Measurements from ENCODE around the gene KATNIP.

The KATNIP gene

GRCh38 chr16:27549746-27550581 is at the start of gene KATNIP, which contains the start of gene GTF3C1:
KATNIP (plus strand) TSS chr16:27550144; CDS start chr16:27550171, 27 bp downstream.
GTF3C1 (minus strand) TSS chr16:27549913; CDS start chr16:27549890, 23 bp downstream.
- DNase-seq = peak; percentile 100

GRCh38 chr16:27500801-27501200 is 49.1 kb upstream of the KATNIP start:
- DNase-seq = no peak

DNA sequence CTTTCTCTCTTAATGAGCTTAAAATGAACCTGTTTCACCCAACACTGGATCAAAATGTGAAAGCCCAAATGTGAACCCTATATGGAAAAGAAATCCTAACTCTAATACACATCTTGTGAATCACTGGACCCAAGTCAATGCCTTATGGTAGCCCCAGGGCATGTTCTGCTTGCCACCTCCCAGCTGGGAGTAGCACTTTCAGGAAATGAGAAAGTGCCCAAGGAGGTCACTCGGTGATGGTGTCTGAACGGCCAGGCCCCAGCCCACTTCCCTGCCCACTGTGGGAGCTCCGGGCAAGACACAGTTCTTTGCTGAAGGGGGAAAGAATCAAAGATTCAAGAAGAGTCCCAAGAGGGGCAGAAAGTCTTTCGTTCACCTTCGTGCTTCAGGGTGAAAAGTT is 46.3 kb upstream of the KATNIP start:
- DNase-seq = no peak

DNA sequence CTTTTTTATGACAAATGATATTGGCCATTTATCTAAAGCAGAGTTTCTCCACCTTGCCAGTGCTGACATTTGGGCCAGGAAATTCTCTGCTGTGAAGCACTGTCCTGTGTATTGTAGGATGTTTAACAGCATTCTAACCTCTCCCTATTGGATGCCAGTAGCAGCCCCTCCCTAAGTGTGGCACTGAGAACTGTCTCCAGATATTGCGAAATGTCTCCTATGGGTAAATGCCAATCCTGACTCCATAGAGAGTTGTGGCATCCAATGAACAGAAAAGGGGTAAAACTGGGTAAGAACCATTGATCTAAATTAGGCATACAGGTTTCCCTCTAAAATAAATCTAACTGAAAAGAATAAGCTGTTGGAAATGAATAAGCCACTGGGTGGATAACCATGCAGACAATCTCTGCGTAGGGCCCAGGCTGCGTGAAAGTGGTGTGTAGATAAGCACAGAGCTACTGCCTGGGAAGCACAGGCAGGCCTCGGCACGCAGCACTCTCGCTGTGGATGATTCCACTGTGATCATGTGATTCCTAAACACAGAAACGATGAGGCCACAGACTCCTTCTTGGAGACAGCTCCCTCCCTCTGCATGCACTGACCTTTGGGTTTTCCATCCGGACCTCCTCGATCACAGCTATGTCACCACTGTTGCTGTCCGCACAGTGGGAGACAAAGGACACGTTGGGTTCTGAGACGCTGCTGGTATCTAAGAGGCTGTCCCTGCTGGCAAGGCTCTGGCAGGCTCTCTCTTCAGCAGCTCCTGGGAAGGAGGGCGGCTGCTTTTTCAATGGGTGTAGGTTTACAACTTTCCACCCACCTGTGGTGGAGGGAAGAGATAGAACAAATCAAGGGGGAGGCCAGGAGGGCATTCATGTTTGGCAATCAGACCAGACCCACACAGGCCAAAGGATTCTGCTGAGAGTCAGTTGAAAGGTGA is 44.4 kb upstream of the KATNIP start:
- no peak for DNase-seq

- DNase-seq = no peak
Observed at GRCh38 chr16:27506771-27507170, 43.2 kb upstream of the KATNIP start.

DNA sequence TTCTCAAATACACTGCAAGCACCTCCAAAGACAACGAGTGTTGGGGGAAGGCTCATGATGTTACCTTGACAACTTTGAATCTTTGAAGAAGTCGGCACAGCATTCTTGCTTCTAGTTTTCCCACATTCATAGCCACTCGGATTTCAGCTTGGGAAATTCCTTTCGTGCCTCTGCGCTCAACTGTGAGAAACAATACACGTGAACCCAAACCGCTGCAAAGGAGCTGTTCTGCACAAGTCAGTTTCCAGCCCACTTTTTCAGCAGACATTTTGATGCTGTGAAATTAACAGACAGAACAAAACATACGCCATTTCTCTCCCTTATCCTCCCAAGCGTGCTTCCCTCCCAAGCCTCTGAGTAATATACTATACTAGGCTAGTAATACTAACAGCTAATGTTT is 41.5 kb upstream of the KATNIP start:
- no peak for DNase-seq

GRCh38 chr16:27511657-27512448 is 38.1 kb upstream of the KATNIP start:
- no peak for DNase-seq

DNA sequence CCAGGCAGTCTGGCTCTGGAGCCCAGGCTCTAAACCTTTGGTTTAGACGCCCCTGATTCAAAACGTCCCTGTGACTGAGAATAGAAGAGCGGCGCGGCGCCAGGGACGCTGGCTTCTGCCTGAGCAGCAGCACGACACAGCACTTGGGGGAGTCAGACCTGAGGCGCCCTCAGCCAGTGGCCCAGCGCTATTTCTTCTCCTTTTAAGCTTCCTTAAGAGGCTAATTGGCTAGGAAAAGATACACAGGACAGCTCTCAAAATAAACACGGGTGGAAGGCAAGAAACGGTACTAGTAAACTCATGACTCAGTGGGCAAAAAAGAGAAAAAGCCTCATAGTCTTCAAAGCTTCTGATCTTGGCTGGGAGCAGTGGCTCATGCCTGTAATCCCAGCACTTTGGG is 35.1 kb upstream of the KATNIP start:
- DNase-seq = no peak

DNA sequence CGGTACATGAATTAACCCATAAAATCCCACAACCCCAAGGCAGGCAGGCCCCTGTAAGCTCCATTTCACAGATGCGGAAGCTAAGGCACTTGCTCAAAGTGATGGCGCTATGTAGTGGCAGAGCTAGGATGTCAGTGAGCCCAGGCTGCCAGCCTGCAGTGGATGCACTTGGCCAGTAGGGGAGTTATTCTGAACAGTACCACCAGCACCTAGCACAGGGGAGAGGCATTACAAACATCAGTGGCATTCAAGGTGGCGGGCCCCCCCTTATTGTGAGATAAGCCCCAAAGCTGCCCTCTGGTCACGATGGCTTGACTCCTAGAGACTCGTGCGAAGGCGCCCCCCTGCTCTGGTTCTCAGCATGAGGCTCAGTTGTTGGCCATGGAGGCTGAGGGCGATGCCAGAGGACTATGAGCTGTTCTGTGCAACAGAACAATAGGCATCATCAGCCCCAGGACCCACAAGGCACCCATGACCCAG is 34.0 kb upstream of the KATNIP start:
- DNase-seq = peak; percentile 50

DNA sequence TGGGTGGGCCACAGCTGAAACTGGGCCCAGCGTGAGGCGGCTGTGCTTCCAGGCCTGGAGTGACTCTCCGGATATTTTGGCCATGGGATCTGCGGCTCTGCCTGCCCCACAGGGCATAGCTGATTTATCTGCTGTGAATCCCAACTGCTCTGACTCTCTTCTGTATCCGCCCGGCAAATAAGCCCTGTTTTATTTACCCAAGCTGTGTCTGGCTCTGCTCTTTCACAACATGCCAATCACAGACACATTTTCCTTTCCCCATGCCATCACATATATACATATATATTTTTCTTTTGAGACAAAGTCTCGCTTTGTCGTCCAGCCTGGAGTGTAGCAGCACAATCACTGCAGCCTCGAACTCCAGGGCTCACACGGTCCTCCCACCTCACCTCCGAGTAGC is 33.6 kb upstream of the KATNIP start:
- no peak for DNase-seq

DNA sequence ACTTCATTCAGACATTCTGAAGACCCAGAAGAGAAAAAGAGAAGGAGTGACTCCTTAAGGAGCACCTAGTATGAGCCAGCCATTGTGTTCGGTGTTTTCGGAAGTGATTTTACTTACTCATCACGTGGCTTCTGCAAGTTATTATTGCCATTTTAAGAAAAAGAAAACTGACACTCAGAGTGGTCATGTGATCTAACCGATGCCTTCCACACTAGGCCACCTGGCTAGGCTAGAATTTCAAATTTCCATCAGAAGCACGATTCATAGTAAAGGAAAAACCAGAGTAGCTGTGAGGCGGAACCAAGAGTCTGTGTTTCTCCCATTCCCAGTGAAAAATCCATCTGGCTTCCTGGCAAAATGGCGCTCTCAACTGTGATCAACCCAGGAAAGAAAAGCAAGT is 32.3 kb upstream of the KATNIP start:
- no peak for DNase-seq

DNA sequence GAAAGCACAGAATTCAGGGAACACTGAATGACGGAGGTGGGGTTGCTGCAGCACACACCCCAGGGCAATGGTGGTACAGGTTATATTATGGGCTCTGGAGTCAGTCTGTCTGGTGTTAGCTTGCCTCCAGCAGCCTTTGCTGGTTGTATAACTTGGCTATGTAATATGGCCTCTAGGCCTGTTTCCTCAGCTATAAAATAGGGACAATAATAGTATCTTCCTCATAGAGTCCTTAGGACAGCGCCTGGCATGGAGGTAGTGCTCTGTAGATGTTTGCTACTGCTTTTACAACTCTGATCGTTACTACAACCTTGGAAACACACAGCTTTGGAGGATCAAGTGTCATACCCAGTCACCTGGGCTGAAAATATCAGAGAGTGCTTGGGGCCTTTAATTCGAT is 31.7 kb upstream of the KATNIP start:
- no peak for DNase-seq

- no peak for DNase-seq
Observed at GRCh38 chr16:27520982-27521673, 28.8 kb upstream of the KATNIP start.

- DNase-seq = no peak
Observed at GRCh38 chr16:27522173-27522707, 27.7 kb upstream of the KATNIP start.

- no peak for DNase-seq
Observed at GRCh38 chr16:27526180-27526579, 23.8 kb upstream of the KATNIP start.

- DNase-seq = no peak
Observed at GRCh38 chr16:27528294-27528693, 21.6 kb upstream of the KATNIP start.

DNA sequence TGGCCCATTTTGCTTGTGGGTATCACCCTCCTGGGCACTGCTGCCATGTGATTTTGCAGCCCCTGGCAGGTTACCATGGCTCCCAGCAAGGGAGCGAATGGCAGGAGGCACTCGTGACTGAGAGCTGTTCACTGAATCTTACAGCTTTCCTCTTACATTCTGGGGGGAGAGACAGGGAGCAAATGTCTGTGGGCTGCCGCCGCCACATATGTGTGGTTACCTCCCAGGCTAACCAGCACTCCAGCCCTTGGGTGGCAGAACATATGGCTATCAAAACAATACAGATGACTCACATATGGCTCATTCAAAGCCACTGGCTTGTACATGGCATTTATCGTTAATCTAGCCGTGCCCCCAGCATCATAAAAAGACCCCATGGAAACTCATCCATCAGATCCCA is 20.0 kb upstream of the KATNIP start:
- no peak for DNase-seq

GRCh38 chr16:27531186-27531585 is 18.8 kb upstream of the KATNIP start:
- DNase-seq = no peak

- DNase-seq = no peak
Observed at GRCh38 chr16:27531826-27532800, 17.8 kb upstream of the KATNIP start.

DNA sequence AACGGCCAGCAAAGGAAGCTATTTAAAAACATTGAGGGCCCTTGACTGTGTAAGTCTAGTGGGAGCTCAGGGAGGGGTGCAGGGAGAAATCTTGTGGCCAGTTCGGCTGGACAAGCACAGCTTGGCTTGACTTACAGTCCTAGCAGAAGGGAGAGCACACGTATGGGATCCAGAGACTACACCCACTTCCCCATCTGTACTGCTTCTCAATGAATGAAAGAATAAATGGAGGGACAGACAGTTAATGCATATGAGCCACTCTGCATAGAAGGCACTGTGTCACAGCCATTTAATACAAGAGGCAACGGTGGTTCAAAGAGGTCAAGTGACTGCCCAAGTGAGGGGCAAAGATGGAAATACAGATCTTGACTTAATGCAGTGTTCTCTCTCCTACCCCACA is 15.7 kb upstream of the KATNIP start:
- DNase-seq = no peak

- DNase-seq = no peak
Observed at GRCh38 chr16:27538528-27538927, 11.4 kb upstream of the KATNIP start.

All from activated CD4-positive, alpha-beta T cell treated with anti-CD3 and anti-CD28 coated beads, Interleukin-2, Interleukin-6, amounts not matched to agents 100 ng/mL and 50 ng/mL, durations not matched to agents 16 hours and 8 hours (primary cell).